ENCODE results near the gene SSUH2. TPM values are rescaled to one million over a fixed set of nuclear protein-coding genes. Genes with fewer than 3 reads are reported as not detected.
"Not testable (repeated sequence)": the region's sequence is repeated elsewhere in the genome, so short reads cannot be mapped to it uniquely, and the experiment has no call there.

SSUH2 gene
- total and polyA plus RNA-seq, 3 donors from 2014 or later: 9.8 to 28.9 (median 15.0) TPM

DNA sequence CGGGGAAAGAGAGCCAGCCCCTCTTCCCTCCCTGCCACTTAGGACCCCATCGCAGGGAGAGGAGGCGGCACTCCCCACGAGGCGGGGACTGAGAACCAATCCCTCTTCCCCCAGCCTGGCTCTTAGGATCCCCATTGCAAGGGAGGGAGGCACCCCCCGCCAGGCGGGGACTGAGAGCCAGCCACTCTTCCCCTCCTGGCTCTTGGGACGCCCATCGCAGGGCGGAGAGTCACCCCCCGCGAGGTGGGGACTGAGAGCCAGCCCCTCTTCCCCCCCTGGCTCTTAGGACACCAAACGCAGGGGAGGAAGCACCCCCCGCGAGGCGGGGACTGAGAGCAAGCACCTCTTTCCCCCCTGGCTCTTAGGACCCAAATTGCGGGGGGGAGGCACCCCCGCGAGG lies 34.2 kb upstream of the SSUH2 start:
- DNase-seq: no peak
- Histone ChIP-seq H3K36me3 (ENCODE audit: low read depth, missing control alignments) (no peaks in the 10 kb centered on the region), H3K27me3 (no peaks in the 10 kb centered on the region), H3K27ac (no peak overlapping the region), H3K4me3 (peak overlapping the region in 1 of 2 donors; percentile 10), H3K4me1 (no peaks in the 10 kb centered on the region), H3K9me3 (no peaks in the 10 kb centered on the region)
- 39% methylated on average over 12 of the region's 19 CpGs; no CpG with 5 or more reads in 1 of the 2 donors for WGBS, 2 donors
- intact Hi-C loops (cut with DNase I; ENCODE audit: low total_unique reads): no loop called here
- no peak for TF ChIP-seq POLR2A (IDR thresholded peaks at IDR 0.05)

DNA sequence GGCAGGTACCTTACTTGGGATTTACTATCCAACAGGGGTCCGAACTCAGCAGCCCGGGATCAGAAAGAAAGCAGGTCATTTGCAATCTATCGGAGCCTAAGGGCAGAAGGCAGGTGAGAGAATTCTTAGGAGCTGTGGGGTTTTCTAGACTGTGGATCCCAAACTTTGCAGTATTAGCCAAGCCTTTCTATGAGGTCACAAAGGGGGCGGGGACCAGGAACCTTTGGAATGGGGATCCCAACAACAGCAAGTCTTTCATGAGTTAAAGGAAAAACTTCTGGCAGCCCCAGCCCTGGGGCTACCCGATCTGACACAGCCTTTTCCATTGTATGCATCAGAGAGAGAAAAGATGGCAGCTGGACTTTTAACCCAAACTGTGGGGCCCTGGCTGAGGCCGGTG lies 32.7 kb upstream of the SSUH2 start:
- H3K4me1 ChIP-seq; H3K9me3 ChIP-seq; intact Hi-C loops (cut with DNase I; ENCODE audit: low total_unique reads); H3K36me3 ChIP-seq (ENCODE audit: low read depth, missing control alignments); H3K4me3 ChIP-seq; H3K27me3 ChIP-seq; DNase-seq; H3K27ac ChIP-seq: not testable (repeated sequence)
- 78 to 92% methylated on average over 5 to 6 of the region's 6 CpGs for WGBS, 2 donors

DNA sequence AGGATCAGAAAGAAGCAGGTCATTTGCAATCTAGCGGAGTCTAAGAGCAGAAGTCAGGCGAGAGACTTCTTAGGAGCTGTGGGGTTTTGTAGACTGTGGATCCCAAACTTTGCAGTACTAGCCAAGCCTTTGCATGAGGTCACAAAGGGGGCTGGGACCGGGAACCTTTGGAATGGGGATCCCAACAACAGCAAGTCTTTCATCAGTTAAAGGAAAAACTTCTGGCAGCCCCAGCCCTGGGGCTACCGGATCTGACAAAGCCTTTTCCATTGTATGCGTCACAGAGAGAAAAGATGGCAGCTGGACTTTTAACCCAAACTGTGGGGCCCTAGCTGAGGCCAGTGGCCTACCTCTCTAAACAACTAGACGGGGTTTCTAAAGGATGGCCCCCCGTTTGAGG lies 31.0 kb upstream of the SSUH2 start:
- H3K9me3 ChIP-seq; intact Hi-C loops (cut with DNase I; ENCODE audit: low total_unique reads); H3K27ac ChIP-seq; H3K27me3 ChIP-seq; DNase-seq; H3K4me1 ChIP-seq; H3K36me3 ChIP-seq (ENCODE audit: low read depth, missing control alignments); H3K4me3 ChIP-seq: not testable (repeated sequence)
- 78 to 97% methylated on average over 7 of the region's 7 CpGs for WGBS, 2 donors

DNA sequence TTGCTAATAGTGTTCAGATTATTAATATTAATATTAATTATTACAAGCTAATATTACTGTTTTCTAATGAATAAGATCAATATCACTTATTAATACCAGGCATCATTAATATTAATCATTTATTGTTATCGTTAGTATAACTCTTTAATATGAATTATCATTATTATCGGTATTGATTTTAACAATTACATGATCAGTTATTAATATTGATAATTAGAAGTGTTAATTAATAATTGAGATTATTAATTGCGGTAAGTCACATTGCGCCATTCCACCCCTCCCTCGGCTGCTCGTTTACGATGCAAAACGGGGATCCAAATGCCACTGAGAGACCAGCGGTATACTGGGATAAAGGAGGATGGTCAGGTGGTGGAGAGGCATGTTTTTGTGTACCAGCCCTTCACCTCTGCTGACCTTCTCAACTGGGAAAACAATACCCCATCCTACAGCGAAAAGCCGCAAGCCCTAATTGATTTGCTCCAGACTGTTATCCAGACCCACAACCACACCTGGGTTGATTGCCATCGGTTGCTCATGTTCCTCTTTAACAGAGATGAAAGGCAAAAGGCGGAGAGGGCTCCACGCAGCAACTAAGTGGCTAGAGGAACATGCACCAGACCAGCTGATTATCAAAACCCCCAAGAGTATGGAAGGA lies 28.6 kb upstream of the SSUH2 start:
- Histone ChIP-seq H3K27ac (no peak overlapping the region), H3K4me3 (no peak overlapping the region), H3K4me1 (no peaks in the 10 kb centered on the region), H3K36me3 (ENCODE audit: low read depth, missing control alignments) (no peaks in the 10 kb centered on the region), H3K27me3 (no peaks in the 10 kb centered on the region), H3K9me3 (no peaks in the 10 kb centered on the region)
- intact Hi-C loops (cut with DNase I; ENCODE audit: low total_unique reads): no loop called here
- no peak for TF ChIP-seq POLR2A (IDR thresholded peaks at IDR 0.05)
- TF ChIP-seq, protein P1, sequence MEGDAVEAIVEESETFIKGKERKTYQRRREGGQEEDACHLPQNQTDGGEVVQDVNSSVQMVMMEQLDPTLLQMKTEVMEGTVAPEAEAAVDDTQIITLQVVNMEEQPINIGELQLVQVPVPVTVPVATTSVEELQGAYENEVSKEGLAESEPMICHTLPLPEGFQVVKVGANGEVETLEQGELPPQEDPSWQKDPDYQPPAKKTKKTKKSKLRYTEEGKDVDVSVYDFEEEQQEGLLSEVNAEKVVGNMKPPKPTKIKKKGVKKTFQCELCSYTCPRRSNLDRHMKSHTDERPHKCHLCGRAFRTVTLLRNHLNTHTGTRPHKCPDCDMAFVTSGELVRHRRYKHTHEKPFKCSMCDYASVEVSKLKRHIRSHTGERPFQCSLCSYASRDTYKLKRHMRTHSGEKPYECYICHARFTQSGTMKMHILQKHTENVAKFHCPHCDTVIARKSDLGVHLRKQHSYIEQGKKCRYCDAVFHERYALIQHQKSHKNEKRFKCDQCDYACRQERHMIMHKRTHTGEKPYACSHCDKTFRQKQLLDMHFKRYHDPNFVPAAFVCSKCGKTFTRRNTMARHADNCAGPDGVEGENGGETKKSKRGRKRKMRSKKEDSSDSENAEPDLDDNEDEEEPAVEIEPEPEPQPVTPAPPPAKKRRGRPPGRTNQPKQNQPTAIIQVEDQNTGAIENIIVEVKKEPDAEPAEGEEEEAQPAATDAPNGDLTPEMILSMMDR (IDR thresholded peaks at IDR 0.05): no peak
- 90 to 91% methylated on average over 14 of the region's 14 CpGs for WGBS, 2 donors
- DNase-seq: no peak

DNA sequence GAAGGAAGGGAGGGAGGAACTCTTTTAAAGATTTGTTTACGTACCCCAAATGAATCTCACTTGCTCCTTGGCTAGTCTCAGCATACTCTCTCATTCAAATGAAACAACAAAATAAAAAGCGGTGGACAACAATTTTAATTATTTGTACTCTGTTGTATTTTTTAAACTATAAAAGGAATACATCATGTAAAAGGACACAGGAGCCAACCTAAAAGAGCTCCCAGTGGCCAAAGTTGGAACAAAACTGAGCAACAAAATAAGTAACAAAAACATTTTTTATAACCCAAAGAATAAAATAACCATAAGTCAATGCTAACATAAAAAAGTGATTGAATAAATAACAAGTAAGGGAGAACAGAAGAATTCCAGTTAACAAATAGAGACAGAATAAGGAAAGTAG lies 24.4 kb upstream of the SSUH2 start:
- Histone ChIP-seq H3K4me3 (no peak overlapping the region), H3K27me3 (no peaks in the 10 kb centered on the region), H3K27ac (no peak overlapping the region), H3K4me1 (no peaks in the 10 kb centered on the region), H3K9me3 (no peaks in the 10 kb centered on the region), H3K36me3 (ENCODE audit: low read depth, missing control alignments) (no peaks in the 10 kb centered on the region)
- DNase-seq: no peak
- 48 to 77% methylated on average over 2 of the region's 2 CpGs for WGBS, 2 donors
- intact Hi-C loops (cut with DNase I; ENCODE audit: low total_unique reads): no loop called here
- TF ChIP-seq POLR2A (IDR thresholded peaks at IDR 0.05): no peak
- TF ChIP-seq, protein P1 (IDR thresholded peaks at IDR 0.05): peak in 2 of 3 experiments; percentile 12 to 22

DNA sequence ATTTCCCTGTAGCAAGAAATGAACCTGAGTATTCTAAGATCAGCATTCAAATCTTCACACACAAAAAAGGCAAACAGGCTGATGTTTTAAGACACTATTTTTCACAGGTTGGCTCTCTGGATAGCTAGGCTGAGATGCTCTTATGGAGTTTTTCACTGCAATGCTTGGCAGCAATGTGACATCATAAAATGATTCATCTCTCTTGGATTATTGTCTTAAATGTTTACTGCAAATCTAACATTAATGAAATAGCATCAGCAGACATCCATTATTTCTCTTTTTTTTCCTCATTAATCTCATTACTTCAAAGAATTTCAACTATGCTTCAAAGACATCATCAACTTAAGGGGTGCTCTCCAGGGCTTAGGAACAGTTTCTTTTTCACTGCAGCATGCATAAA lies 23.6 kb upstream of the SSUH2 start:
- intact Hi-C loops (cut with DNase I; ENCODE audit: low total_unique reads): no loop called here
- Histone ChIP-seq H3K27me3 (no peaks in the 10 kb centered on the region), H3K9me3 (no peaks in the 10 kb centered on the region), H3K36me3 (ENCODE audit: low read depth, missing control alignments) (no peaks in the 10 kb centered on the region), H3K27ac (no peak overlapping the region), H3K4me1 (peaks cover 5% of the 10 kb centered on the region), H3K4me3 (no peak overlapping the region)
- no peak for DNase-seq
- TF ChIP-seq POLR2A (IDR thresholded peaks at IDR 0.05): no peak
- TF ChIP-seq, protein P1 (IDR thresholded peaks at IDR 0.05): no peak

Data from testis (tissue), 3 donors.